Measurements from ENCODE around the gene SRRM5. TPM values are rescaled to one million over a fixed set of nuclear protein-coding genes. Genes with fewer than 3 reads are reported as not detected.

The SRRM5 gene
- total and polyA plus RNA-seq, 2 of the 4 experiments (the other 2 are of a cell fraction), result 0.10 TPM; not detected in 1

DNA sequence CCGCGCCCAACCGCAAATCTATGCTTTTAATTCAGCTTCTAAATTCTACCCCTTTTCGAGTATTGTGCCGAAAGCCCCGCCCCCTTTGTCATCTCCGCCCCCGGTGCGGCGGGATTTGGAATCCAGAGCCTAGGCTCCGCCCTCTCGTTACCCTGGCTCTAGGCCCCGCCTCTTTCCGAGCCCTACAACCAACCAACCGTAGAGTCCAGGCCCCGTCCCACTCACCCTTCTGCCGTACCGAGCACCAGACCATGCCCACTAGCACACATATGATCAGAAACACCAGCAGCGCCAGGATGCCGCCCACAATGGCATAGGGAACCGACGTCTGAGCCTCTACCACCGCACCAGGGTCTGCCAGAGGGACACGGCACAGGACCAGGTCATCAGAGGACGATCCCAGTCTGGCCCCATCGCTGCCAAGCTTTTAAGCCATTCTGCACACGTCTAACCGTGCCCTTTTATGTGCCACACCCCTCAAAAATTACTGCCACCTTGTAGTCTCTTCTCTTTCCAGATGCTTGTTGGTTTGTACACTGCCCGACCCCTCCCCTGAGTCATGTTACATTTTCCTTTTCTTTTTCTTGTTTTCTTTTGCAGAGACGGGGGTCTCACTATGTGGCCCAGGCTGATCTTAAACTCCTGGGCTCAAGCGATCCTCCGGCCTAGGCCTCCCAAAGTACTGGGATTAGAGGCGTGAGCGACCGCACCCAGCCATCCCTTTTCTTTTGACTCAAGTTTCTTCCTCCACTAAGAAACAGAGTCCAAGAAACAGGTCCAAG lies 12.2 kb downstream of the SRRM5 start:
- peaks cover 3% of the 10 kb centered on the region; the same call in 1 of the 2 replicates for H3K9me1 ChIP-seq (ENCODE audit: insufficient read depth, low read length)
- no peak overlapping the region for H2BK5ac ChIP-seq (ENCODE audit: low read depth, low read length, poor library complexity, severe bottlenecking)
- no peak for ATAC-seq (ENCODE audit: low read depth)
- no peak overlapping the region for H4K8ac ChIP-seq (ENCODE audit: low read depth in 2 of 2, low read length in 2 of 2)
- no peak overlapping the region for H3K56ac ChIP-seq (ENCODE audit: extremely low read depth, insufficient read depth, low read length)
- H2BK20ac ChIP-seq (ENCODE audit: low read depth, low read length), result no peak overlapping the region
- H4K20me1 ChIP-seq (ENCODE audit: insufficient read depth, low read length), result no peaks in the 10 kb centered on the region
- WGBS, 2 experiments (ENCODE audit: extremely low coverage in 2 of 2, insufficient read length in 1 of 2), result 88% methylated on average over 26 of the region's 35 CpGs; no CpG with 5 or more reads in 1 of the 2 experiments
- no peaks in the 10 kb centered on the region for H3K9me3 ChIP-seq (ENCODE audit: control insufficient read depth, insufficient read depth, low read length)
- H3K14ac ChIP-seq (replicated peaks; ENCODE audit: low read depth, low read length), result no peak overlapping the region
- H2BK15ac ChIP-seq (ENCODE audit: low read depth, low read length), result no peak overlapping the region
- no peak overlapping the region for H2AK5ac ChIP-seq (ENCODE audit: low read depth, low read length)
- H3K23ac ChIP-seq (ENCODE audit: low read depth, low read length), result no peak overlapping the region
- no peak overlapping the region for H2AK9ac ChIP-seq (replicated peaks; ENCODE audit: low read depth, low read length, poor library complexity)
- no peak overlapping the region for H3K9ac ChIP-seq (ENCODE audit: low read depth, low read length)
- H3K27ac ChIP-seq (ENCODE audit: insufficient read depth, low read length), result no peak overlapping the region
- H3K36me3 ChIP-seq (ENCODE audit: control insufficient read depth, insufficient read depth, low read length), result no peaks in the 10 kb centered on the region
- H3K27me3 ChIP-seq (ENCODE audit: control insufficient read depth, insufficient read depth, low read length), result no peaks in the 10 kb centered on the region
- no peak overlapping the region for H4K5ac ChIP-seq (ENCODE audit: low read depth, low read length)
- intact Hi-C loops (cut with micrococcal nuclease), result no loop called here
- ChIA-PET POLR2A (ENCODE audit: unreplicated experiment) (no interaction called here), CTCF (interaction anchor here (0.6 kb wide), 2 partner anchors 24 to 98 kb away, joined by 3 read pairs; no protein-coding TSS in a partner anchor)
- no peak overlapping the region for H2AFZ ChIP-seq (replicated peaks; ENCODE audit: low read length, poor library complexity)
- H3K4ac ChIP-seq (ENCODE audit: low read depth, low read length), result no peak overlapping the region
- peaks cover 3% of the 10 kb centered on the region for H3K4me1 ChIP-seq (ENCODE audit: control insufficient read depth, insufficient read depth, low read length)
- peaks cover 8 to 17% of the 10 kb centered on the region in 2 experiments; a peak in 3 of 4 replicates for H3K79me1 ChIP-seq (ENCODE audit: low read depth in 1 of 2, low read length in 2 of 2)
- dilution Hi-C loops (cut with HindIII; ENCODE audit: low sequenced_read_pairs, unreplicated experiment), result no loop called here
- TF ChIP-seq NFE2L2 (IDR thresholded peaks at IDR 0.05; ENCODE audit: low read depth, low read length), result no peak
- TF ChIP-seq POLR2A (IDR thresholded peaks at IDR 0.05; ENCODE audit: low read depth, low read length), result no peak
- TF ChIP-seq RCOR1 (IDR thresholded peaks at IDR 0.05; ENCODE audit: insufficient replicate concordance, low read length), result no peak
- no peak for TF ChIP-seq RFX5 (IDR thresholded peaks at IDR 0.05; ENCODE audit: low read depth, low read length)
- TF ChIP-seq, protein P1, sequence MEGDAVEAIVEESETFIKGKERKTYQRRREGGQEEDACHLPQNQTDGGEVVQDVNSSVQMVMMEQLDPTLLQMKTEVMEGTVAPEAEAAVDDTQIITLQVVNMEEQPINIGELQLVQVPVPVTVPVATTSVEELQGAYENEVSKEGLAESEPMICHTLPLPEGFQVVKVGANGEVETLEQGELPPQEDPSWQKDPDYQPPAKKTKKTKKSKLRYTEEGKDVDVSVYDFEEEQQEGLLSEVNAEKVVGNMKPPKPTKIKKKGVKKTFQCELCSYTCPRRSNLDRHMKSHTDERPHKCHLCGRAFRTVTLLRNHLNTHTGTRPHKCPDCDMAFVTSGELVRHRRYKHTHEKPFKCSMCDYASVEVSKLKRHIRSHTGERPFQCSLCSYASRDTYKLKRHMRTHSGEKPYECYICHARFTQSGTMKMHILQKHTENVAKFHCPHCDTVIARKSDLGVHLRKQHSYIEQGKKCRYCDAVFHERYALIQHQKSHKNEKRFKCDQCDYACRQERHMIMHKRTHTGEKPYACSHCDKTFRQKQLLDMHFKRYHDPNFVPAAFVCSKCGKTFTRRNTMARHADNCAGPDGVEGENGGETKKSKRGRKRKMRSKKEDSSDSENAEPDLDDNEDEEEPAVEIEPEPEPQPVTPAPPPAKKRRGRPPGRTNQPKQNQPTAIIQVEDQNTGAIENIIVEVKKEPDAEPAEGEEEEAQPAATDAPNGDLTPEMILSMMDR (conservative IDR thresholded peaks at IDR 0.05; ENCODE audit: low read depth, low read length), result no peak
- no peak for TF ChIP-seq FOS (IDR thresholded peaks at IDR 0.05; ENCODE audit: low read depth, low read length)
- no peak for TF ChIP-seq MAFK (IDR thresholded peaks at IDR 0.05; ENCODE audit: low read depth, low read length)
- in situ Hi-C loops (cut with MboI; ENCODE audit: low sequenced_read_pairs), result no loop called here
- no peak overlapping the region for H2BK120ac ChIP-seq (ENCODE audit: low read depth, low read length)
- H3K4me3 ChIP-seq (ENCODE audit: insufficient read depth, low read depth, low read length), result no peak overlapping the region
- H3K4me2 ChIP-seq (ENCODE audit: low read depth, low read length), result no peak overlapping the region
- no TSS peak for BruUV-seq (replicated peaks)
- no peak overlapping the region for H4K91ac ChIP-seq (ENCODE audit: insufficient read depth, low read depth, low read length)
- H3K18ac ChIP-seq (ENCODE audit: low read depth, low read length), result no peak overlapping the region
- DNase-seq, result no peak
